ENCODE measurements around the gene C2CD4A.

Gene C2CD4A

GRCh38 chr15:62104401-62104800 lies 37.6 kb downstream of the C2CD4A start:
- no peak for DNase-seq

GRCh38 chr15:62104846-62105245 lies 38.1 kb downstream of the C2CD4A start:
- DNase-seq: no peak

DNA sequence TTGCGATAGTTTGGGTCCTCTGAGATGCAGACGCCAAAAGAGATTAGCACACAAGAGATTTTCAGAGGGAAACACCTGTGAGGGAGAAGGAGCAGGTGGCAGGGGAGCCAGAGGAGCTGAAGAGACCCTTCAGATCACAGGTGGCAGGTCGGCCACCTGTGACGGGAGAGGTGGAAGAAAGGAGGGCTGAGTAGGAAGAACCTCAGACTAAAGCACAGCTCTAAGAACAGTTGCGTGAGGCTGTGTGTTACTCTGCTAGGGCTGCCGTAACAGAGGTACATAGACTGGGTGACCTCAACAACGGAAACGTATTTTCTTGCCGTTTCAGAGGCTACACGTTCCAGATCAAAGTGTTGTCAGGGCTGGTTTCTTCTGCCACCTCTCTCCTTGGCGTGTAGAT lies 38.5 kb downstream of the C2CD4A start:
- peak; percentile 30 for DNase-seq

- no peak for DNase-seq
These were observed 39.3 kb downstream of the C2CD4A start for GRCh38 chr15:62106096-62106495.

DNA sequence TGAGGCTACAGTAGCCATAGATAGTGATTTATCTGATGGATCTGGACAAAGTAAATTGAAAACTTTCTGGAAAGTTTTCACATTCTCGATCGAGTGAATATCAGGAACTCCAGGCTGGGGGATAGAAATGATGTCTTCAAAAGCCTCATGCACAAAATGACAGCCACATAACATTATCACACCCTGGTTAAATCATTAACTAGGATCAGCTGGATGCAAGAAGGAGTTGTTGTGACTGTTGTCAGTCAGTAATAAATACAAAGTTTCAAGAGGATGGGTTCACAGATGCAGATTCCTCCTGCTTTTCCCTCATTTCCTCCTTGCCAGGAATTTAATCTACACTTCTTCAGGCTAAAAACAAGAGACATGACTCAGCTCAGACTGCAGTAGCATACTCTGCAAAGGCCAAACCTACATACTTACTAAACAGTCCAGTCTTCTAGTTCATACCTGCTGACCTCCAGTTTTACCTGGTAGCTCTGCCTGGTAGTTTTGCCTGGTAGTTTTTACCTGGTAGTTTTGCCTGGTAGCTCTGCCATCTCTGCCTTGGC lies 40.9 kb downstream of the C2CD4A start:
- DNase-seq: no peak

DNA sequence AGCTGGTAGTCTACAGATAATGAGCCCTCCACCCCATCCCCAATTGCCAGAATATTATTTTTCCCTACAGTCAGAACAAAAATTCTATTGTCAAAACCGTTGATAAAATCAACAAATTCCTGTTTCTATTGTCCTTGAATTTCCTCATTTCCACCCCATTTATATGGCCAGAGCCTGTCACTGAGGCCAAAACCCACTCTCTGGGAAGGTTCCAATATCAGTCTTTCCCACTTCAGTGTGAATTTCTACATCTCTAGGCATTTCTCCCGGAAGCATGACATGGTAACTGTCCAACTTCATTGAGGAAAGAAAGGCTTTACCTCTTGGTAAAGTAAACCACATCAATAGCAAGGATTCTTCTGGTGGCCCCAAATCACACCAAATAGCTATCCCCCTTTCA lies 41.6 kb downstream of the C2CD4A start:
- DNase-seq: no peak

GRCh38 chr15:62109437-62109836 lies 42.7 kb downstream of the C2CD4A start:
- DNase-seq: peak; percentile 6

DNA sequence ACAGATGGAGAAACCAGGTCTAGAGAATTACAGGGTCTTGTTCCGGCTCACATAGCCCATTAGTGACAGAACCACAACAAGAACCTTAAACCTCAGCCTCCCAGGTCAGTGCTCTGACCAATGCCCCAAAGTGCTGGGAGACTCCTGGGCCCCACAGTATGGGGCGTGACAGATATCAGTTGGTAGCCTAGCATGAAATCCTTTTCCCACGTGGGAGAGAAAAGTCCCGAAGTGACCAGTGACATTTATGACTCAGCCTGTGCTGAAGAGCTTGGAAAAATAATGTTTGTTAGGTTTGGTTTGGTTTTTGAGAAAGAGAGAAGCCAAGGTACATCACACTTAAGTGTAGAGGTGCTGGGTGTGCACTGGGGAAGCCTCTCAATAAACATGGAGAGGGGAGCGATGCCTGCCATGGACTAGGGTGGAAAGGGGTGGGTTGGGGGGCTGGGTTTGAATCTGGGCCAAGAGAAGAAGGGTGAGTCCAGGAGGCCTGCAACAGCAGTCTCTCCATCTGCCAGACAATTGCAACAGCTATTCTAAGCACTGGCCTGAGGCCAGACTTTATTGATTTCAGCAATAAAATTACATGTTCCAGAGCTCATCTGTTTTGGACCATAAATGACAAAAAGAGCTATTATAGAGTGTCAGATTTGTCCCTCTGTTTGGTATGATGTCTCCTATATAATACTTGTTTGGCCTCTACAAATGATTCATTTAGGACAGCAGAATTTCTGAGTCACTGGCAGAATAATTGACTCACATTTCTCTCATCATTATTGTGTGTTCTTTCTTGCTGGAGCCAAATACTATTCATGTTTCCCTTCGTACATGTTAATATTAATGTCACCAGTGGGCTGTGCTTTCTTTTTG lies 43.4 kb downstream of the C2CD4A start:
- DNase-seq: peak; percentile 91

DNA sequence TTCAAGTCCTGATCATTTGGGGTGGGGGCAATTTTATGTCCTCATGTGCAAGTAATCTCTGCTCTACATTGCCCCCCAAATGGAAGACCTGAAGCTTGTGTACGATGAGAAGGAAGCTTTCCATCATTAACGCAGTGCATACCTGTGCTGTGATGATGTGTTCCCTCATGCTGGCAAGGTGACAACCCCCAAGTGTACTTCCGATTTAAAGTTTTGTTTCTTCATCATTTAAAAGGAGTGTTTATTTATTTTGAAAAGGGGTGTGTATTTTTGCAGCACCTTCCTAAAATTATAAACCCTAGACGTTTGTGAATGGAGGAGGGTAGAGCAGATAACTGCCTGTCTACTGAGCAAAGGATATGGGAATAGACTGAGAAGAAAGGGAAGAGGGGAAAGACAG lies 45.3 kb downstream of the C2CD4A start:
- DNase-seq: no peak

DNA sequence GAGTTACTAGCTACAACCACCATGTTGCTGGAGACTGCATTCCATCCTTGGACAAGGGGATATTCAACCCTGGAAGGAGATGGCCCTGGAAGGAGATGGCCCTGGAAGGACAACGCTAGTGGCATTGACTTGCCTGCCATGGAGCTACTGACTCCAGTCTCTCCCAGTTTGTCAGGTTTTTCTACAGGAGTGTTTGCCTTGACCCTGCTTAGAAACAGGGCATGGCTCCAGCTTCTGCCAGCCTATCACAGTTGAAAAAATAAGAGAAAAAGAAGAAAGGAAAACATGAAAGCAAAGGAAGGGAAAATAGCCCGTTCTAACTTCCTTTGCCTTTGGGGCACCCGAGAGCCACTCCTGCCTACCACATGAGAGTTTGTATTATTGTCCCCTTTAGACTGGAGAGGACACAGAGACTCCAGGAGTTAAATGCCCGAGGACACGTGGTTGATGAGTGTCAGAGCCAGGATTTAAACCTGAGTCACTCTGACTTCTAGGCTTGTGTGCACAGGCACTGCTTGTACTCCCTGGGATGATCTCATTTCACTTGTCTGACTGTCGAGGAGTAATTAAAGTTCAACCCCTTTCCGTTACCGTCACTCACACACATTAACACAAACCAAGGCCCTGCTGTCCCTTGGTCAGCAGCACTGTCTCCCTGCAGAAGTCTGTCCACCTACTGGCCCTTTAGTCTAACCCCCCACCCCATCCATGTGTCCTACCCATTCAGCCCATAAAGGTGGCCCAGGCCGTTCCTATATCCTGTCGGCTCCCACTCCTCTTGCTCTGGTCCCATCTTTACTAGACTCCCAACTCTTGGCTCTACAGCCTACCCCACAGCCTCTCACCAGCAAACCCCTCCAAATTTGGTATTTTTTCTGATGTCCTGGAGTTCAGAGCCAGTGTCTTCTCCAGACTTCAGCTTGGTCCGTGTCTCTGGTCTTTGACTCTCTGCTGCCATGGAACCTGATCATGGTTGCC lies 46.1 kb downstream of the C2CD4A start:
- no peak for DNase-seq

- DNase-seq: no peak
These were observed 49.1 kb downstream of the C2CD4A start for GRCh38 chr15:62115847-62116246.

DNA sequence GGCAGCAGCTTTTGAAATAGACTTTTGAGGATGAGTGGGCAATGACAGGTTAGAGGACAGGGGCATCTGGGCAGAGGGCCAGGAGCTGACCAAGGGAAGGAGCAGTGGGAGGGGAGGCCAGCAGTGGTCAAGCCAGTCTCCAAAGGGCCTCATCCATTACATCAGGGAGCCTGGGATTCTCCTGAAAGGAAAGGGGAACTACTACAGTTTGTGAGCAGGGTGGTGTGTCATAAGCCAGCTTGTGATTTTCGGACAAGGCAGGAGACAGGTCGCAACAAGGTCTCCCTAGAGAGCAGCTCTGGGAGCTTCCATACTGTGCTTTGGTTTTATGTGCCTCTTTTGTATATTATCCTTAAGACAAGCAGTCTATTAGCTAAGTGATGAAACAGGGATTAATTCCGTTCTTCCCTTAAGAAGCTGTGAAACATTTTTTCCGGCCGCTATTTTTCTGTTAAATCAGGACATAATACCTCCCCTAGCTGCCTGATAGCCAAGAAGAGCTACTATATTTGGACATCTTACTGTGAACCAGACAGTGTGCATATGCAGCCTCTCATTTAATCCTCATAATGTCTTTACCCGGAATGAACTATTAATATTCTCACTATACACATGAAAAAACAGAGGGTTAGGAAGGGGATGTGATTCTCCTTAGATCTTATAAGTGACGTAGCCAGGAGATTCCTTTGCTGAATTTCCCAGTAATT lies 51.9 kb downstream of the C2CD4A start:
- DNase-seq: no peak

DNA sequence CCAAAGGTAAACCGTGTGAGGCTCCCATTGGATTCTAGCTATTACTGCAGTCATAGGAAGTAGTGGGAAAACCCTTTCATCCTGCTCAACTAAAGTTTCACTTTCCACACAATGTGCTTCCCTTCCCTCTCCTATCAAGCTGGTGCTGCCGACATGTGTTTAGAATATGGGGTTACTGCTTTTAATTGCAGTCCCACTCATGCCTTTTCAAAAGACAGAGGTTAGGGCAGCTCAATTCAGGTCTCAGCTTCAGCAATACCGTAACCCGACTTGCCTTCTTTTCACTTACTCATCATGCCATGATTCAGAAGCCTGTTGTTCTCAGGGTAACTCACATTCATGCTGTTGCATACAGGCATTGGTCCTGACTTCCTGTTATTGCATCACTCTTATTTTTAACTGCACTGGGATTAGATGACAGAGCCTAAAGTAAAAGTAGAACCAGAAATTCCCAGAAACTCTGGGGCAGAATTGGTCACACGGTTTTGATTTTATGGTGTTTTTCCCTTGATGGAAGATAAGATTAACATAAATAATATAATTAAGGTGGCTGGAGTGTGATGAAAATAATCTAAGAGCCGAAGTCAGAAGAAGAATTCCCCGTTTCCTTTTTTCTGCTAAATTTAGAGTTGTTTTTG lies 52.6 kb downstream of the C2CD4A start:
- no peak for DNase-seq

DNA sequence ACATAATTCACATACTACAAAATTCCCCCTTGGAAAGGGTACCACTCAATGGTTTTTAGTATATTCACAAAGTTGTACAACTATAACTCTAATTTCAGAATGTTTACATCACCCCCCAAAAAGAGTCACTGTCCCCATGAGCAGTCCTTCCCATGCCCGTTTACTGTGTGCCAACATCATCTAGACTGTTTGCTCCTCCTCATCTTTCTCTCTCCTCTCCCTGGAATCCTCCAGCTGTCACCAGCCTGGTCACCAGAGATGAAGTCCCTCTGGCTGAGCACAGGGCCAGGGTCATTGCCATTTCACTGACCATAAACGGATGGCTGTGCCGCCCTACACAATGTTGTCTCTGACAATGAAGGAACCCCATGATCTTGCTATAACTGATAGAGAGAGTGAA lies 53.1 kb downstream of the C2CD4A start:
- DNase-seq: no peak
